Ovary (tissue), 9 donors: Measurements from ENCODE around the gene ZFYVE9. TPM values are rescaled to one million over a fixed set of nuclear protein-coding genes. Genes with fewer than 3 reads are reported as not detected.

Source experiments
- DNase-seq, 5 donors: peaks; one replicate each; pipeline ENCODE4 v3.0.0-alpha.2; 2019 to 2020
- H3K27ac ChIP-seq, 2 donors: fragments of 200-600 bp; one replicate each; pipeline versions ENCODE4 v1.5.1 to v1.8.0; 2019 to 2022
- H3K27me3 ChIP-seq: fragments of 200-600 bp; one replicate; pipeline ENCODE4 v1.8.0; 2022
- H3K36me3 ChIP-seq: fragments of 200-600 bp; sonication (generic); one replicate; pipeline ENCODE4 v1.5.1; 2019
- H3K4me1 ChIP-seq: one replicate; pipeline ENCODE4 v1.8.1; 2013; ENCODE audit warnings: mild to moderate bottlenecking, moderate library complexity; ENCODE audit not compliant: insufficient read depth
- H3K4me3 ChIP-seq: fragments of 200-600 bp; sonication (generic); one replicate; pipeline ENCODE4 v1.5.1; 2017
- H3K9me3 ChIP-seq, 2 donors: fragments of 200-600 bp in 1 of 2; sonication (generic) in 1 of 2; one replicate each; pipeline versions ENCODE4 v1.5.1 to v1.8.1; 2013 to 2019; ENCODE audit warnings: mild to moderate bottlenecking in 1 of 2, moderate library complexity in 1 of 2
- CTCF ChIP-seq, 3 donors: fragments of 450-650 bp in 2 of 3; fragments of 200-600 bp in 1 of 3; IDR thresholded peaks; one replicate each; pipeline versions ENCODE4 v1.5.1 to v1.8.0; 2016 to 2022; ENCODE audit warnings: antibody characterized with exemption in 3 of 3, mild to moderate bottlenecking in 1 of 3
- EP300 ChIP-seq: sonication (generic); formaldehyde crosslinking; IDR thresholded peaks from one replicate; pipeline ENCODE4 v1.6.1; 2017; ENCODE audit warnings: antibody characterized with exemption
- POLR2A ChIP-seq: fragments of 450-650 bp; IDR thresholded peaks from one replicate; pipeline ENCODE4 v1.6.1; 2017; ENCODE audit warnings: antibody characterized with exemption, mild to moderate bottlenecking, moderate library complexity
- WGBS, 3 donors: extraction: QIAGEN DNeasy Blood & Tissue Kit in 1 of 3; methylation state at CpG; one replicate each; pipeline versions ENCODE4 v1.1.5 to v1.1.7; 2013 to 2017; 5-methylcytosine and 5-hydroxymethylcytosine counted together
- intact Hi-C, 4 donors: fragments of 100-400 bp; cut with DNase I; formaldehyde crosslinking; loops; one replicate each; pipeline versions ENCODE4 v1.11.0 to v1.15.1; 2022 to 2023
- polyA plus RNA-seq, 2 donors: library from polyadenylated mRNA; stranded (reverse); fragments of 200-250 nt in 1 of 2; fragments of 350-450 nt in 1 of 2; fragmentation: Illumina TruSeq in 1 of 2; extraction: RNeasy Lipid Tissue Mini Kit (QIAGEN cat#74804) in 1 of 2; gene quantifications; one replicate each; pipeline ENCODE4 v1.2.3, GENCODE V29; 2013 to 2014
- total RNA-seq, 7 donors: library from RNA; depleted of rRNA in 2 of 7; stranded (reverse); fragments of >200 nt in 2 of 7; fragmentation: NEBNext Ultra II Directional in 3 of 7; extraction: Animal tissue kit (Norgen Biotek cat#: 25700) in 3 of 7; gene quantifications; one replicate each; pipeline versions ENCODE4 v1.1.0 to v1.2.4, GENCODE V29; 2016 to 2023
- donor health status: DM: no; HTN: no; CAD: no; lungs with moderate emphysema.
- donor health status: DM: no; HTN: no; CAD: no.
- donor health status: Bipolar disorder and iron deficiency.
- donor health status: DM: yes; HTN: yes; CAD: no.
- donor health status: DM: no; HTN: no; CAD: no.
- donor health status: DM: yes; HTN: yes; CAD: no.

The ZFYVE9 gene
- total and polyA plus RNA-seq, 9 donors, result 12.9 to 40.8 (median 33.4) TPM

GRCh38 chr1:52157582-52157981, 15.7 kb downstream of the ZFYVE9 start:
- peaks cover 3% of the 10 kb centered on the region for H3K4me1 ChIP-seq

GRCh38 chr1:52158218-52158617, 16.3 kb downstream of the ZFYVE9 start:
- H3K9me3 ChIP-seq, result no peaks in the 10 kb centered on the region
- WGBS, 3 donors, result 93 to 97% (median 94%) methylated on average over 4 of the region's 4 CpGs
- no peaks in the 10 kb centered on the region for H3K4me1 ChIP-seq
- no peak for TF ChIP-seq EP300
- no peak for TF ChIP-seq POLR2A
- no peak for TF ChIP-seq CTCF (IDR thresholded peaks at IDR 0.05)
- H3K27ac ChIP-seq, result no peak overlapping the region
- no peak overlapping the region for H3K4me3 ChIP-seq
- no peaks in the 10 kb centered on the region for H3K27me3 ChIP-seq
- H3K36me3 ChIP-seq, result no peaks in the 10 kb centered on the region
- intact Hi-C loops, result no loop called here
- no peak for DNase-seq

More at GRCh38 chr1:52157582-52157981, 15.7 kb downstream of the ZFYVE9 start:
- no peaks in the 10 kb centered on the region for H3K9me3 ChIP-seq
- WGBS, 3 donors, result 96 to 100% (median 96%) methylated on average over 2 of the region's 2 CpGs
- intact Hi-C loops, result no loop called here
- no peak overlapping the region for H3K4me3 ChIP-seq
- DNase-seq, result no peak
- no peaks in the 10 kb centered on the region for H3K36me3 ChIP-seq
- H3K27me3 ChIP-seq, result no peaks in the 10 kb centered on the region
- TF ChIP-seq POLR2A (no peak), EP300 (no peak)
- H3K27ac ChIP-seq, result no peak overlapping the region

- intact Hi-C loops, result no loop called here
- Histone ChIP-seq H3K4me1 (no peaks in the 10 kb centered on the region), H3K27ac (no peak overlapping the region), H3K9me3 (no peaks in the 10 kb centered on the region), H3K27me3 (no peaks in the 10 kb centered on the region), H3K36me3 (no peaks in the 10 kb centered on the region), H3K4me3 (no peak overlapping the region)
- DNase-seq, result no peak
- WGBS, 3 donors, result 96 to 97% (median 97%) methylated on average over 10 of the region's 10 CpGs
- TF ChIP-seq EP300, result no peak
- no peak for TF ChIP-seq POLR2A
- no peak for TF ChIP-seq CTCF (IDR thresholded peaks at IDR 0.05)
These were observed 17.3 kb downstream of the ZFYVE9 start for GRCh38 chr1:52159033-52159789.

- H3K27ac ChIP-seq, result no peak overlapping the region
- H3K27me3 ChIP-seq, result no peaks in the 10 kb centered on the region
- H3K9me3 ChIP-seq, result no peaks in the 10 kb centered on the region
- H3K4me1 ChIP-seq, result no peaks in the 10 kb centered on the region
- TF ChIP-seq CTCF (IDR thresholded peaks at IDR 0.05) (no peak), EP300 (no peak), POLR2A (no peak)
- H3K36me3 ChIP-seq, result no peaks in the 10 kb centered on the region
- WGBS, 3 donors, result 89 to 97% (median 95%) methylated on average over 2 of the region's 2 CpGs
- DNase-seq, result no peak
- no peak overlapping the region for H3K4me3 ChIP-seq
- intact Hi-C loops, result no loop called here
These were observed 21.1 kb downstream of the ZFYVE9 start for GRCh38 chr1:52162947-52163346.

GRCh38 chr1:52164604-52165003, 22.7 kb downstream of the ZFYVE9 start:
- no peaks in the 10 kb centered on the region for H3K36me3 ChIP-seq
- H3K27ac ChIP-seq, result no peak overlapping the region
- DNase-seq, result no peak
- intact Hi-C loops, result no loop called here
- TF ChIP-seq POLR2A, result no peak
- TF ChIP-seq EP300, result no peak
- H3K4me1 ChIP-seq, result no peaks in the 10 kb centered on the region
- WGBS, 3 donors, result 94 to 98% (median 98%) methylated on average over 4 of the region's 4 CpGs
- H3K4me3 ChIP-seq, result no peak overlapping the region
- H3K27me3 ChIP-seq, result no peaks in the 10 kb centered on the region
- H3K9me3 ChIP-seq, result no peaks in the 10 kb centered on the region
